Cardiac fibroblast (primary cell): ENCODE measurements around the gene FANK1.

Experiments
- DNase-seq, 2 donors: peaks; one replicate each; pipeline versions ENCODE4 v3.0.0 to v3.0.0-alpha.2; 2010; ENCODE audit warnings: low read depth in 2 of 2
- H3K4me3 ChIP-seq, 2 donors: replicated peaks in 1 of 2; 1 replicate in 1 of 2; 2 replicates in 1 of 2; pipeline ENCODE4 v1.5.1; 2011; ENCODE audit warnings: low read depth in 2 of 2, low read length in 2 of 2, mild to moderate bottlenecking in 2 of 2, moderate library complexity in 1 of 2
- TF ChIP-seq, protein P1 (sequence below): IDR thresholded peaks from one replicate; pipeline ENCODE4 v1.5.1; 2011; ENCODE audit warnings: low read depth, mild to moderate bottlenecking, low read length, inconsistent platforms

Gene FANK1

DNA sequence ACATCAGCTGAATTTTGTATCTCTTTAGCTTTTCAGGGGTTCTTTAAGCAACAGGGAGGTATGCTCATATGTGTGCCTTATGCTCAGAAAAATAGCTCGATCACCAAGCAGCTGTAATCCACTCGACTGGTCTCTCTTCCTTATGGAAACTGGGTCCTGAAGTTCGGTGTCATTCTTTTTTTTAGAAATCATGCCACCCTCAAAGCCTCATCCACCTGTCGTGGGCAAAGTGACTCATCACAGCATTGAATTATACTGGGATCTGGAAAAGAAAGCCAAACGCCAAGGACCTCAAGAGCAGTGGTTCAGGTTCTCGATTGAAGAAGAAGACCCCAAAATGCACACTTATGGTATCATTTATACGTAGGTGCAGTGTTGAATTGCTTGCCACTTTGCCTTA lies 83.6 kb downstream of the FANK1 start:
- TF ChIP-seq, protein P1, sequence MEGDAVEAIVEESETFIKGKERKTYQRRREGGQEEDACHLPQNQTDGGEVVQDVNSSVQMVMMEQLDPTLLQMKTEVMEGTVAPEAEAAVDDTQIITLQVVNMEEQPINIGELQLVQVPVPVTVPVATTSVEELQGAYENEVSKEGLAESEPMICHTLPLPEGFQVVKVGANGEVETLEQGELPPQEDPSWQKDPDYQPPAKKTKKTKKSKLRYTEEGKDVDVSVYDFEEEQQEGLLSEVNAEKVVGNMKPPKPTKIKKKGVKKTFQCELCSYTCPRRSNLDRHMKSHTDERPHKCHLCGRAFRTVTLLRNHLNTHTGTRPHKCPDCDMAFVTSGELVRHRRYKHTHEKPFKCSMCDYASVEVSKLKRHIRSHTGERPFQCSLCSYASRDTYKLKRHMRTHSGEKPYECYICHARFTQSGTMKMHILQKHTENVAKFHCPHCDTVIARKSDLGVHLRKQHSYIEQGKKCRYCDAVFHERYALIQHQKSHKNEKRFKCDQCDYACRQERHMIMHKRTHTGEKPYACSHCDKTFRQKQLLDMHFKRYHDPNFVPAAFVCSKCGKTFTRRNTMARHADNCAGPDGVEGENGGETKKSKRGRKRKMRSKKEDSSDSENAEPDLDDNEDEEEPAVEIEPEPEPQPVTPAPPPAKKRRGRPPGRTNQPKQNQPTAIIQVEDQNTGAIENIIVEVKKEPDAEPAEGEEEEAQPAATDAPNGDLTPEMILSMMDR = no peak
- H3K4me3 ChIP-seq = no peak overlapping the region
- no peak for DNase-seq

GRCh38 chr10:125980521-125981035 lies 84.2 kb downstream of the FANK1 start:
- no peak for DNase-seq
- no peak overlapping the region for H3K4me3 ChIP-seq
- TF ChIP-seq, protein P1 = no peak

- DNase-seq = peak; percentile 77 to 83
Measured at GRCh38 chr10:125982260-125982948, 86.0 kb downstream of the FANK1 start.

DNA sequence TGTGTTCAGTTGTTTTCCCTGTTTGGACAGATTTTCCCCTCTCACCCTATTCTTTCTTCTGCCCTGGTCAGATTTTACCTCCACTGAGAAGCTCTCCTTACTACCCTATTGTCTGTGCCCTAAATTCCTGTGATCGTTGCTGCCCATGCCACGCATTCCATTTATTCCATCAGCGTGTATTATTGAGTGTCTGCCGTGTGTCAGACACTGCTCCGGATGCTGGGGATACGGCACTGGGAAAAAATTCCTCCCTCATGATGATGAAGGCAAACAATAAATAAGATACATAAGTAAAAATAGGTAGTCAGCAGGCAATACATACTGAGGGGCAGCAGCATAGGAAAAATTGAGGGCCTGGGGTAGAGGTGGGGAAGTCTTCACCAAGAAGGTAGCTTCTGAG lies 86.8 kb downstream of the FANK1 start:
- TF ChIP-seq, protein P1 = no peak
- no peak for DNase-seq
- H3K4me3 ChIP-seq = no peak overlapping the region

More at GRCh38 chr10:125982260-125982948, 86.0 kb downstream of the FANK1 start:
- no peak overlapping the region for H3K4me3 ChIP-seq
- TF ChIP-seq, protein P1 = peak; percentile 52

DNA sequence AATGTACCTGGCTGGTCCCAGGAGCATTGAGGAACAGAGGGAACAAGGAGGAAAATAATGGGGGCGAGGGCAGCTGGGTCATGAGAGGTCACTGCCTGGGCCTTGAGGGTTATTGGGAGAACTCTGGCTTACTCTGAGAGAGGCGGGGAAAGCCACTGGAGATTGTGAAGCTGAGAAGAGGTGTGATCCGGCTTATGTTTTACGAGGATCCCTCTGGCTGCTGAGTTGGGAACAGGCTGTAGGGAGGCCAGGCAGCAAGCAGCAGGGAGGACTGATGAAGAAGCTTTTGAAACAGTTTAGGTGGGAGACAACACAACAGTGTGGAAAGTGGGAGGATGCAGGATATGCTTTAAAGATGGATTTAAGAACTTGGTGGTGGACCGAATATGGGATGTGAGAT lies 87.3 kb downstream of the FANK1 start:
- TF ChIP-seq, protein P1 = no peak
- no peak overlapping the region for H3K4me3 ChIP-seq
- DNase-seq = no peak

DNA sequence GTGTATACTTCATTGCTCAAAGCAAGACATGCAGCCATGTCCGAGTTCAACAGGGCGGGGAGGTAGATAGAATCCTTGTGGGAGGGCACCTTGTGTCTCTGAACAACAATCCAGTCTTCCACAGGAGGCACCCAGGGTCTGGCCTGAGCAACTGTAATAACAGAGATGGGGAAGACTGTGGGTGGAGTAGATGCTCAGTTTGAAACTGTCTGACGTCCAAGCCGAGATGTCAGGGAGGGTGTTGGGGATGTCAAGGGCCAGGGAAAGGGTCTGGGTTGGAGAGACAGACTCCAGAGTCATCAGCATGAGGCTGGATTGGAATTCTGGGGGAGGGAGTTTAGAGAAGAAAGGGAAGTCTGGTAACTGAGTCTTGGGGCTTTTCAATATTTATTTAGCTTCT lies 88.0 kb downstream of the FANK1 start:
- DNase-seq = no peak
- no peak overlapping the region for H3K4me3 ChIP-seq
- TF ChIP-seq, protein P1 = no peak
